GM19351 (cell line): Measurements from ENCODE around the gene CSRP1.
"Not testable (repeated sequence)": the region's sequence is repeated elsewhere in the genome, so short reads cannot be mapped to it uniquely, and the experiment has no call there.

Experiments used
- ATAC-seq: cut with Tn5 transposase; IDR thresholded peaks from one replicate; pipeline ENCODE4 v1.9.1; 2021; ENCODE audit warnings: mild to moderate bottlenecking, moderate library complexity; ENCODE audit not compliant: unreplicated experiment

The CSRP1 gene

DNA sequence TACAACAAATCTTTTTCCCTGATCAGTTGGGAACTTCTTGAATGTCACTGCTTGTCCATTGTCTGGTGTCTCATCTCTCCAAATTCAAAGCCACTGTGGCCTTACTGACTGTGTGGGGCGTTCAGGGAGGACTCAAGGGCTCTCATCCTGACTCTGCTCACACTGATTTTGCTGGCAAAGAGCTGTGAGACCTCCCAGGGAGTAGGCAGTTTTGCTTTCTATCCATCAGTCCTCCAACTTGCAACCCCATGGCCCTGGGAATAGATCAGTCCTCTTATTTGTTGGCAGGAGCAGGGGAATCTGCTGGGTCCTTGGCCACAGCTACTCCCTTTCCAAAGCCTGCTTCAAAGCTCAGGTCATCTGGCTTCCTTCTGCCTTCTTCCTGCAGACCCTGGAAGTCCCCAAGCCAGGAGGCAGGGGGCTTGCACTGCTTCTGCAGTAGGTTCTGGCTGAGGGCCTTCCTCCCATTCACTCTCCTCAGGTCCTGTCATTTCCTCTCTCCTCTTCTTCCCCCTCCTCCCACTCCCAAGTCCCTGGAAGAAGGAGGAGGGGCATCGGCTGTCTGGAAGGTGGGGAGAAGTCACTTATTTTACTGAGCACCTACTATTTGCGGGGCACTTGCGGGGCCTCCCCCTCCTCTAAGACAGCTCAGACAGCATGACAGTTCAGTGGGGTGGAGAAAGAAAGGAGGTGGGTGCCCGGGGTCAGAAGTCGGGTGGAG is 31.1 kb upstream of the CSRP1 start:
- ATAC-seq: no peak

DNA sequence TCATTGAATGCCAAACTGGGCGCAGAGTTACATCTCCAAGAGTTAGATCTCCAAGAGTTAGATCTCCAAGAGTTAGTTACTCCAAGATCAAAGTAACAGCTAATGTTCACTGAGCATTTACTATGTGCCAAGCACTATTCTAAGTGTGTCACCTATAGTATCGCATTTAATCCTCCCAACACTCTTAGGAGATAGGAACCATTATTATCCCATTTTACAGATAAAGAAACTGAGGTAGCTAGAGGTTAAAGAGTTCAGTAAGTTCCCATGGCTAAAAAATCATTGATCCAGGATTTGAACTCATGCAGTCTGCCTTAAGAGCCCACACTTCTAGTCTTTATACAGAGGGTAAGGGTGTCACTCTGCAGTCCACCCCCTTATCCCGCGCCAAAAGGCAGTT is 30.5 kb upstream of the CSRP1 start:
- ATAC-seq: no peak

DNA sequence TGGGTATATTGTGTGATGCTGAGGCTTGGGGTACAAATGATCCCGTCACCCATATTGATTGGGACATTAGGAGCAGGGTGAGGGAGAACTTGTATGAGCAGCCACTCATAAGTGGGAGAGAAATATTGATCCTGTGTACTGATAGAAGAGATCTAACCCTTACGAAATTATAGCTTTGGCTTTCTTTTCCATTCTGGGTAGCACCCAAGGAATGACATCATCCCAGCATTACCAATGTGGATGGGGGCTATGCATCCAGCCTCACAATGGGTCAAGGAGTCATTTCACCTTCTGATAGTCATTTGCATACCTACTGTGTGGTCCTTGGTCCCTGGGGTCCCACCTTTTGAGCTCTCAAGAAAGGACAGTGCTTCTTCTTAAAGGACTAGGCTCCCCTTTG is 30.1 kb upstream of the CSRP1 start:
- no peak for ATAC-seq

DNA sequence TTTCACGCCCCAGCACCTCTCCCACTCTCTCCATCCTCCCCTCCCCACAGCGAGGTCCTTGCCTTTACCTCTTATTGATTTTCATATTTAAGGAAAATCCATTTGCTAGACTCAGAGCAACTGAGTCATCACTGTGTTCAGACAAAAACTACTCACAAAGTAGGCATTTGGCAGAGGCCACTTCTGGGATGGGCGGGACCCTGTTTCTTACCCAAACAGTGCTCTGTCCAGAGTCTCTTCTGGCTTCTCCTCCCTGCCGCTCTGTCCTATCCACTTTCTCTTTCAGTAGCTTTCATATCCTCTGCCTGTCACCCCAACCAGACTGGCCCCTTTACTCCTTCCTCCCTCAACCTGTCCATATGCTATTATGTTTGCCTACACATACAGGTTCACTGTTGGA is 29.6 kb upstream of the CSRP1 start:
- ATAC-seq: no peak

DNA sequence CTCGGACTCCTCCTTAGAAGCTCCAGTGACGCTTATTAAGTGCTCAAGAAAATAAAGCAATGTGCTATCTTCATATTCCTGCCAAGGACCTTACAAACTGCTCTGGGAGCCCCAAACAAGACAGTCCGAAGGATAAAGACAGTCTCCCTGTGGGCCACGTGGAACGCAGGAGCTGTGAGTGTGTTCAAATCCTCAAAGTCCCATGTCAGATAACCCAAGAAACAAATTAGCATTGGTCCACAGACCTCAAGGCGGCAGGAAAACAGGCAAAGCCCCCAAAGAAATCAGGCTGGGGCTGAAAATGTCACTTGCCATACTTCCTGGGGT is 29.0 kb upstream of the CSRP1 start:
- ATAC-seq: no peak

DNA sequence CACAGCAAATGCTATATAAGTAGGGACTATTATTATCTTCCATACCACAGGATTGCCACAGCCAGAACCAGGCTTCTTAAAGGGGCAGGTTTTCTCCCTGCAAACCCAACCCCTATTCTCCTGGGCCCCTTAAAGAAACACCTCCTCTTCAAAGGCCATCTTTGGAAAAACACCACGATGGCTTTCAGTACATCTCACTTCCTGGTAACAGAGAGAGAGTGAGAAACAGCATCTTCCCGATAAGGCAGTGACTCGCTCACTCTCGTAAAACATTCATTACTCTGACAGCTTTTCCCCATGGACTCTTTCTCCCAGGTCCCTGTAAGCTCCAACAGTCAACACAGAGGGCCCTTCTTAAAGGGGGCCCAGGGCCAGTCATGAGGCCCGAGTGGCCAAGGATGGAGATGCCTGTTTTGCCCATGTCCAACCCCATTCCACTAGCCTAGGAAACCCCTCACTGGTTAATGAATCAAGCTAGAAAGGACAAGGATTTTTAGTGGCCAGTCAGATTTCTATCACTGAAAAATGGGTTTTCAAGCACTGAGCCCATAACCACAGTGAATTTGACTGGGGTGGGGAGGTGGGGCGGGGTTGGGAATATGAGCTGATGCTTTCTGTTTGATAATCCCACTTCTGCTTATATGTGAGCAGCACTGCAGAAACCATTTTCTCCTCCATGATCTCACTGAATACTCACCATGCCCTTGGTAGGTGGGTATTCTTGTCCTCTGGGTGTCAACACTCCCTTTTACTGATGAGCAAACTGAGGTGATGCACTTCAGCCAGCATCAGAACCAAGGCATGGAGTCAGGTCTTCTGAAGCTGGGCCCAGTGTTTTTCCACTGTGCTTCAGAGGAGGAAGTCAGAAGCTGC is 28.4 kb upstream of the CSRP1 start:
- no peak for ATAC-seq

DNA sequence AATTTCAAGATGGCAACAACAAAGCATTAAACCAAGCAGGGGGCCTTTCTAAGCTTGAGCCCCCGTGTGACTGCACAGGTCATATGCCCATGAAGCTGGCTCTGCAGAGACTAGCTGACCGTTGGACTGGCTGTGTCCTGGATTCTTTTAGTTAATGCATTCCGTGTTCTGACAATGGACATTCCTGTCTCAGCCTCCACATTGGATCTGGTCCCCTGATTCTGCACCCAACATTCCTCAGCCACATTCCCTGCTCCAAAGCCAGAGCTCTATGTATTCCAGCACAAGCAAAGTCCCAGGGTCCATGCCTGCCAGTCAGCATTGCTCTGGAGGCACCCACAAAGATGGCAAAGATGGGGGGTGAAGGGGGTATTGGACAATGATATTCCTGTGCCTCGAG is 26.9 kb upstream of the CSRP1 start:
- ATAC-seq: no peak

DNA sequence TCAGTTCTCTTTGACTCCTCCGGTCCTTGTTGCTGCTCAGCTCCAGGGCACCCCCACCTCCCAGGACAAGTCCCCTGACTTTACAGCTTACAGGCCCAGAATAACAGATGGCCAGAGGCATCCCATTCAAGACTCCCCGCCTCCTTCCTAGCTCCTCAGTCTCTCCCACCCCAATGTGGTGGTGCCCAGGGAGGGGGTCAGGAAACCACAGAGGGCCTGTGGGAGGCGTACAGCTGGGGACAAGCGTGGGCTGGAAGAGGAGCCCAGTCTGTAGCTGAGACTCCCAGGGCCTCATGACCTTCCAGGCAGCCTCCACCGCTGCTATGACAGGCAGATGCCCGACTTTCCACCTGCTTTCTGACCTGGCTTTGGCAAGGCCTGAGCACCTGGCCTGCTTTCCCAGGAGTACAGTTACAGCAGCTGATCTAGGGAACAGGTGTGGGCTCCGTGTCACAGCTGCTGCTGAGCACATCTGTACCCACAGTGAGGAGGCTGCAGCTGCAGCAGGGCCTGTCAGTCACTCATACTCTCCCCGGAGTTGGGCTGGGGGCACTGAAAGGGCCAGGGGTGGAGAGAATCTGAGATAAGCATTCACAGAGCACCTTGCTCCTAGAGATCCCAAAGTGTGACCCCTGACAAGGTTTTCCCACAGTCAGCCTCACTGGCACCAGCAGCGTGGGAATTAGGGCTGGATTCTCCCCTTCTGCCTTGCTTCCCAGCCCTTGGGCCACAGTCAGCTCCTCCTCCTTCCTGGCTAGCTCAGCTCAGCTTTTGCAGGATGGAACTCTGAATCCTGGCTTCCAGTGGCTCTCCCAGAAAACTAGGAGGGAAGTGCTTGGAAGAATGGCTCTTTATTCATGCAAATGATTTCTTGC is 24.9 kb upstream of the CSRP1 start:
- ATAC-seq: no peak

DNA sequence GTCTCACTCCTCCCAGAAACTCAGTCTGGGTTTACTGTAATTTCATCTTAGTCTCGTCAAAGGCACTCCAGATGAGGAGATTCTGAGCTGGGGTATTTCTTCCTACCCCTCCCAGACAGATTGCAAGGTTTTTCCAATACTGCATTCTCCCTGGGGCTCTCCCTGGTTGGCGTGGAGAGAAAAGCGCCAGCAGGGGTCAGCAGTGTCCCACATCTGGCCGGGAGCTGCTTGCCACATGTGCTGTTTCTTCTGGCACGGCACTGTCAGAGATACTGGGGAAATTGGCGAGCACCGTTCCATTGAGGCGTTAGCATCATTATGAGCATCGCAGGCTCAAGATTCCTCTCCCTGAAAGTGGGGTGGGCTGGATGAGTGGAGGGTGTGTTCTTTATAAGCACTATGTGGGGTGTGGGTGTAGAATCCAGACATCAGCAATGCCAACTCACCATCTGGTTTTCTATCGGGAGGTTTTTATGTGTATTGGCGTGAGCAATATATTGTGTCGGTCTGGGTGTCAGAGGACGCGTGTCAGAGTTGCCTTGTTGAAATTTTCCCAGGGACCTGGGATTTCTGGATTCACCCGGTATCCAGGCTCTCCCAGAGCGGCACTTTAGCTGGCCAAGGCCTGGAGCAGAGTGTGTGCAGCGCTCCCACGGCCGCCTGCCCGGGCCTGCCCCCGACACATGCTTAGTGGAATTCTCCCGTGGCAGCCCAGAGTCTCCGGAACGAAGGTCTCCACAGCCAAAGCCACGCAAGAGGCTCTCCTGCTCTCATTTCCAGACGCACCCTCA is 24.0 kb upstream of the CSRP1 start:
- no peak for ATAC-seq

DNA sequence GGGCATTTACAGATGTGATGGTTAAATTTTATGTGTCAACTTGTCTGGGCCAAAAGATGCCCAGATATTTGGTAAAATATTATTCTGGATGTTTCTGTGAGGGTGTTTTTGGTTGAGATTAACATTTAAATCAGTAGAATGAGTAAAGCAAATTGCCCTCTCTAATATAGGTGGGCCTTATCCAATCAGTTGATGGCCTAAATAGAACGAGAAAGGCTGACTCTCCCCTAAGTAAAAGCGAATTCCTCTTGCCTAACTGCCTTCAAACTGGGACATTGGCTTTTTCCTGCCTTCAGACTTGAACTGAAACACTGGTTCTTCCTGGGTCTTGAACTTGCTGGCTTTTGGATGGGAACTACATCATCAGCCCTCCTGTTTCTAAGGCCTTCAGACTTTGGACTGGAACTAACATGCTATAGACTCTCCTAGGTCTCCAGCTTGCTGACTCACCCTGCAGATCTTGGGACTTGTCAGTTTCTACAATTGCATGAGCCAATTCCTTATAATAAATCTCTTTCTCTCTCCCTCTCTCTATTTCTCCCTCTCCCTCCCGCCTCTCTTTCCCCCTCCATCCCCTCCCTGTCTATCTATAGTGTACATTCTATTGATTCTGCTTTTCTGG is 21.8 kb upstream of the CSRP1 start:
- no peak for ATAC-seq

DNA sequence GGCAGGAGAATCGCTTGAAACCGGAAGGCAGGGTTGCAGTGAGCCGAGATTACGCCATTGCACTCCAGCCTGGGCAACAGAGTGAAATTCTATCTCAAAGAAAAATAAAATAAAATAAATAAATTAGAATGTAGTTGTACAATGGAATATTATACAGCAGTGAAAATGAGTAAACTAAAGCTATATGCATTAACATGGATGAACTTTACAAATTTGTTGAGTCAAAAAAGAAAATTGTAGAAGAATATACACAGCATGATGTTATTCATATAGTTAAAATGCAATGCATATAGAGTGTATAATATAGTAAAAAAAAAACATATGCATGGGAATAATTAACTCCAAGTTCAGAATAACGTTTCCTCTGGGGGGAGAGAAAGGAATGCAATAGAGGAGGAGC is 21.0 kb upstream of the CSRP1 start:
- ATAC-seq: no peak

DNA sequence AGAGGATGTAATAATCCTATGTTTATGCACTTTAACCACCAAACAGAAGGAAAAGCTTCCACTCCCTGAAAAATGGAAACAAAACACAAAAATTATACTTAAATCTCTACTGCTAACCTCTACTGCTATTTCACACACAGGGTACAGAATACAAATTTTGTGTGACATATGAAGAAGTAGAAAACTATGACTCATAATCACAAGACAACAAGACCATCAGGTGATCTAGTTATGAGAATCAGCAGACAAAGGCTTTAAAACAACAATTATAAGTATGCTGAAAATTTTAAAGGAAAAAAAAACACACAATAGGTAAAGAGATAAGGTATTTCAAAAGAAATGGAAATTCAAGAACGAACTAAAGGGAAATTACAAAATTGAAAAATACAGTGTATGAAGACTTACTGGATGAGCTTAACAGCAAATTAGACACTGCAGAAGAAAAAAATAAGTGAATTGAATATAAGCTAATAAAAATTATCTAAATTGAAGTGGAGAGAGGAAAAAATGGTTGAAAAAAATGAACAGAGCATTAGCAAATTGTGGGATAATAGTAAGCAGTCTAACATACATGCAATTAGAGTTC is 18.4 kb upstream of the CSRP1 start:
- ATAC-seq: no peak

DNA sequence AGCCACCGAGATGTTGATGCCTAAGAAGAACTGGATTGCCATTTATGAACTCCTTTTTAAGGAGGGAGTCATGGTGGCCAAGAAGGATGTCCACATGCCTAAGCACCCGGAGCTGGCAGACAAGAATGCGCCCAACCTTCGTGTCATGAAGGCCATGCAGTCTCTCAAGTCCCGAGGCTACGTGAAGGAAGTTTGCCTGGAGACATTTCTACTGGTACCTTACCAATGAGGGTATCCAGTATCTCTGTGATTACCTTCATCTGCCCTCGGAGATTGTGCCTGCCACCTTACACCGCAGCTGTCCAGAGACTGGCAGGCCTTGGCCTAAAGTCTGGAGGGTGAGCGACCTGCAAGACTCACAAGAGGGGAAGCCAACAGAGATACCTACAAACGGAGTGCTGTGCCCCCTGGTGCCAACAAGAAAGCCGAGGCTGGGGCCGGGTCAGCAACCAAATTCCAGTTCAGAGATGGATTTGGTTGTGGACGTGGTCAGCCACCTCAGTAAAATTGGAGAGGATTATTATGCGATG is 13.2 kb upstream of the CSRP1 start:
- not testable (repeated sequence) for ATAC-seq

DNA sequence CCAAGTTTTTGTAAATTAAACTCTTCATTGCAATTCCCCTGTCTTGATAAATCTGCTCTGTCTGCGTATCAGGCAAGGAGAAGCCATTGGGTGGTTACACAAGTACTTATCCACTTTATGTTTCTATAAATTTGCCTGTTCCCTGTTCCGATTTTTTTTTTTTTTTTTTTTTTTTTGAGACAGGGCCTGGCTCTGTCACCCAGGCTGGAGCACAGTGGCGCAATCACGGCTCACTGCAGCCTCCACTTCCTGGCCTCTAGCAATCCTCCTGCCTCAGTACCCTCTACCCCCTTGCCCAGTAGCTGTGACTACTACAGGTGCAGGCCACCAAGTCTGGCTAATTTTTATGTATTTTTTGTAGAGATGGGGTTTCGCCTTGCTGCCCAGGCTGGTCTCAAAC is 11.1 kb upstream of the CSRP1 start:
- no peak for ATAC-seq

DNA sequence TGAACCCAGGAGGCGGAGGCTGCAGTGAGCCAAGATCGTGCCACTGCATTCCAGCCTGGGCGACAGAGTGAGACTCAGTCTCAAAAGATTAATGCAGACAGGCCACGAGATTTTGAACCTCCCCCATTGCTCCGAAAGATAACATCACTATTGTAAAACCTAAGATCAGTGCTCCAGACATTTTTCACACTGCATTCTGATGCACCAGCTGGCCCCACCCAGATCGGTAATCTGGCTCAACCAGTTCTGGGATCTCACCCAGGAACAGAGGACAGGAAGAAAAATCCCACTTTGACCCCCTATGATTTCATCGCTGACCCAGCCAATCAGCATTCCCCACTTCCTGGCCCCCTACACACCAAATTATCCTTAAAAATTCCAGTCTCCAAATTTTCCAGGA is 10.7 kb upstream of the CSRP1 start:
- no peak for ATAC-seq

DNA sequence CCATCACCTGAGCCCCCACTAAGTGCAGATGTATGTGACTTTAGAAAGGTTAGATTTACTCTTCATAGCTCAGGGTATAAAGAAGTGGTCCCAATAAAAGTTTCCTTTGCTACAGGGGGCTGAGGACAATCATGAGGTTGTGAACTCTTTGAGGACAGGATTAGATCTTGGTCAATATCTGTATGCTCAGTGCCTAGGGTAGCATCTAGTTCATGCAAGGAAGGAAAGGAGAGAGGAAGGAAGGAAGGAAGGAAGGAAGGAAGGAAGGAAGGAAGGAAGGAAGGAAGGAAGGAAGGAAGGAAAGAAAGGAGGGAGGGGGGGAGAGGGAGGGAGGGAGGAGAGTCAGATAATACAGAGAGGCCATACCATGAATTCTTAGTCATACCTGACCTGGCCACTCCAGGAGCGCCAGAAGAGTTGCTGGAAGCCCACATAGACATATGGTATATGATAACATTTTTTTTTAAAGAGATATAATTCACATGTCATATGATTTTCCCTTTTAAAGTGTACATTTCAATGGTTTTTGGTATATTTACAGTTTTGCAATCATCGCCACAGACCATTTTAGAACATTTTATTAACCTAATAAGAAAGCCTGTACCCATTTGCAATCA is 9.7 kb upstream of the CSRP1 start:
- ATAC-seq: no peak

DNA sequence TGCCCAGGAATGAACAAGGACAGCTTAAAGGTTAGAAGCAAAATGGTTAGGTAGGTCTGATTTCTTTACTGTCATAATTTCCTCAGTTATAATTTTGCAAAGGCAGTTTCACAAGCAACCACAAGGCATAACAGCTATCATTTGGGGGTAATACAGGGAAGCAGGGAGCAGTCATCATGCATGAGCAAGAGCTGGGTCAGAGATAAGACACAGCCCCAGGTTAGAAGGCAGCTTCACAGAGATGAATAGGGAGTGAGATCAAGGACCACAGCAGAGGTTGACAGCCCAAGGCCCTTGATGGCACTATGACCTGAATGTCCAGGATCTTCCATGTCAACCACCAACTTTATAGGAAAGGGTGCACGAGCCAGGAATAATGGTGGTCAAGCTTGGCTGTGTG is 9.0 kb upstream of the CSRP1 start:
- no peak for ATAC-seq

DNA sequence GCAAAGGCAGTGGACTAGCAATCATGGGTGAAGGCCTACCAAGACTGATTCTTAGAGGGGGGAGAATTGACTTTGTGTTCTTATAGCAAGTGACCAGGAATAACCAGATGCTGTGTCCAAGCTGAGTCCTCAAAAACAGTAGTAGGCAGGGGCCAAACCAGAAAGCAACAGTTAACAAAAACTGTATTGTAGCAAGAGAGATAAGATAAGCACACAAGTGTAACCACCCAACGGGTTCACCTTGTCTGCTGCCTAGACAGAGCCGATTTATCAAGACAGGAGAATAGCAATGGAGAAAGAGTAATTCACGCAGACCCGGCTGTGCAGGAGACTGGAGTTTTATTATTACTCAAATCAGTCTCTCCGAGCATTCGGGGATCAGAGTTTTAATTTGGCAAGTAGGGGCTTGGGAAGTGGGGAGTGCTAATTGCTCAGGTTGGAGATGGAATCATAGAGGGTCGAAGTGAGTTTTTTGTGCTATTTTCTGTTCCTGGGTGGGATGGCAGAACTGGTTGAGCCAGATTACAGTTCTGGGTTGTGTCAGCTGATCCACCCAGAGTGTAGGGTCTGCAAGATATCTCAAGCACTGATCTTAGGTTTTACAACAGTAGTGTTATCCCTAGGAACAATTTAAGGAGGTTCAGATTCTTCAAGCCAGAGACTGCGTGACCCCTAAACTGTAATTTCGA is 8.3 kb upstream of the CSRP1 start:
- no peak for ATAC-seq

DNA sequence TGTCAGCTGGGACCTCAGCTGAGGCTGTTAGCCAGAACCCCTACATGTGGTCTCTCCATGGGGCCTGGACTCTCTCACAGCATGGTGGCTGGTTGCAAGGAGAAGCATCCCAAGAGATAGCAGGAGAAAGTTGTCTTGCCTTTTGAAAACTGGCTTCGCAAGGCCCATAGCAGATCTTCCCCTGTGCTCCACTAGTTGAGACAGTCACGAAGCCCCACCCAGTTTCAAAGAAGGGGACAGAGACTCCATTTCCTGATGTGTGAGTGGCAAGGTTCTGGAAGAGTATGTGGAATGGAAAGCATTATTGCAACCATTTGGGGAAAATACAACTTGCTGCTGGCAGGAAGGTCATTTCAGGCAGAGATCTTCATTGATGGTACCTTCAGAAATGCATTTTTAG is 7.5 kb upstream of the CSRP1 start:
- ATAC-seq: no peak
